Sigmoid colon (tissue), 4 donors: ENCODE data around the gene PI4KB.

ENCODE experiments used
- CTCF ChIP-seq, 4 experiments: fragments of 450-650 bp in 3 of 4; fragments of 200-600 bp in 1 of 4; IDR thresholded peaks; one replicate each; pipeline ENCODE4 v1.5.1; 2016 to 2019; ENCODE audit warnings: antibody characterized with exemption in 4 of 4, mild to moderate bottlenecking in 3 of 4, moderate library complexity in 2 of 4
- EP300 ChIP-seq, 4 donors: sonication (generic); formaldehyde crosslinking; IDR thresholded peaks; one replicate each; pipeline ENCODE4 v1.6.1; 2017; ENCODE audit warnings: antibody characterized with exemption in 4 of 4
- POLR2A ChIP-seq, 2 donors: fragments of 450-650 bp; IDR thresholded peaks; one replicate each; pipeline ENCODE4 v1.6.1; 2016; ENCODE audit warnings: antibody characterized with exemption in 2 of 2, mild to moderate bottlenecking in 2 of 2, moderate library complexity in 2 of 2
- POLR2AphosphoS5 ChIP-seq, 4 donors: sonication (generic); formaldehyde crosslinking; IDR thresholded peaks; one replicate each; pipeline ENCODE4 v1.6.1; 2017; ENCODE audit warnings: antibody characterized with exemption in 4 of 4

DNA sequence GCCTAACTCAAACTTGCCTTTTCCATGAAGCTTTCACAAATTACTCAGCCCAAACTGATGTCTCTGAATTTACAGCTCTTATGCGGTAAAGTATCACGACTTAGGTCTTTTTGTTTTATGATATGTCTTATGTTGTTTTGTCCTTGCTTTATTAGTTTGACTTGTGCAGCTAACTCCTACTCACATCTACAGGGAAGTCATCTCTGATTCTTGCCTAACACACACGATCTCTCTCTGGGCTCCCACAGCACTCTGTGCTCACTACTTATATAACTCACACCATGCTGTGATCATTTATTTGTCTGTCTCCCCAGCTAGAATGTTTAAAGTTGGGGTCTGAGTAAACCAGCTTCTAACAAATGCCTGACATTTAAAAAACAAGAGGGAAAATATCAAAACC lies 9.3 kb upstream of the PI4KB start:
- TF ChIP-seq CTCF (IDR thresholded peaks at IDR 0.05): no peak
- no peak for TF ChIP-seq POLR2AphosphoS5 (IDR thresholded peaks at IDR 0.05)
- no peak for TF ChIP-seq POLR2A (IDR thresholded peaks at IDR 0.05)
- TF ChIP-seq EP300 (IDR thresholded peaks at IDR 0.05): no peak
